PFSK-1 (cell line): ENCODE data around the gene NF2.

ENCODE experiments used
- FOXP2 ChIP-seq: optimal IDR thresholded peaks from 2 replicates; pipeline ENCODE3; 2011; ENCODE audit warnings: borderline replicate concordance, control low read depth, inconsistent platforms; ENCODE audit not compliant: insufficient read depth; ENCODE audit errors: extremely low read length, extremely low read depth
- POLR2AphosphoS5 ChIP-seq: IDR thresholded peaks from 2 replicates; pipeline ENCODE4 v1.6.1; 2012; ENCODE audit warnings: low read depth, mild to moderate bottlenecking, control low read depth, low read length, moderate library complexity
- REST ChIP-seq, 2 experiments: IDR thresholded peaks; 2 replicates each; pipeline versions ENCODE4 v1.6.1 to v1.8.0; 2011 to 2012; ENCODE audit warnings: low read depth in 2 of 2, low read length in 2 of 2, control low read depth in 1 of 2, inconsistent platforms in 1 of 2, mild to moderate bottlenecking in 1 of 2, moderate library complexity in 1 of 2; ENCODE audit not compliant: insufficient read depth in 1 of 2
- SIN3A ChIP-seq: IDR thresholded peaks from 2 replicates; pipeline ENCODE4 v1.6.1; 2012; ENCODE audit warnings: mild to moderate bottlenecking, low read length, moderate library complexity, borderline replicate concordance; ENCODE audit not compliant: insufficient read depth
- TAF1 ChIP-seq: IDR thresholded peaks from 2 replicates; pipeline ENCODE4 v1.6.1; 2012; ENCODE audit warnings: low read length, control low read depth, borderline replicate concordance; ENCODE audit not compliant: insufficient read depth

The NF2 gene

DNA sequence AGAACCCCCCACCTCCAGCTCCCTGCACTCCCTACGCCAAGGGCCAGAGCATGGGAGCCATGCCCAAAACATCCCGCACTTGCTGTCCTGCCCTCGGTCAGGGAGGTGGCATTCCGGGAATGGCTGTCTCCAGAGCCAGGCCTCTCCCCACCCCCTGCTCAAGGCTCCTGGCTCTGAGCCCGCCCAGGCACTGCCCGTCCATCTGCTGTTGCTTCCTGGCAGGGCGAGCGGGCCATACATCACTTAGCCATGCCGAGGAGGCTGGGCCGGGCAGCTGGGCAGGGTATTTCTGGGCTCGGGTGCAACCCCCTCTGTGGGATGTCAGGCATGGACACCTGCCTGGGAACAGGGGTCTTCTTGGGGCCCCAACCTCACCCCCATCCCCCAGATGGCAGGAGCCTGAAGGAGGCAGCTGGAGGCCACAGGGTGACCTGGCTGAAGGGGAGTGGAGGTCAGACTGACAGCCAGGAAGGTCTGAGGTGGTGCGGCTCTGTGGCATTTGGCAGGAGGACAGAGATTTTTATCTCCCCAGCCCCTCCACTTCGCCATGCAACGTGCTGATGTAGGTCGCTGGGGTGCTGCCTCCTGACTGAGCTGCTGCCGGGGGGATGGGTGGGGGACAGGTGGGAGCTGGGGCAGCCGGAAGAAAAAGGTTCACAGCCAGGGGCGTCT is 107.6 kb downstream of the NF2 start:
- TF ChIP-seq FOXP2 (no peak), SIN3A (no peak), REST (IDR thresholded peaks at IDR 0.05; ENCODE audit: insufficient read depth in 1 of 2, low read depth in 2 of 2, low read length in 2 of 2) (no peak), POLR2AphosphoS5 (no peak), TAF1 (no peak)

- no peak for TF ChIP-seq POLR2AphosphoS5
Observed at GRCh38 chr22:29712119-29712518, 108.7 kb downstream of the NF2 start.

DNA sequence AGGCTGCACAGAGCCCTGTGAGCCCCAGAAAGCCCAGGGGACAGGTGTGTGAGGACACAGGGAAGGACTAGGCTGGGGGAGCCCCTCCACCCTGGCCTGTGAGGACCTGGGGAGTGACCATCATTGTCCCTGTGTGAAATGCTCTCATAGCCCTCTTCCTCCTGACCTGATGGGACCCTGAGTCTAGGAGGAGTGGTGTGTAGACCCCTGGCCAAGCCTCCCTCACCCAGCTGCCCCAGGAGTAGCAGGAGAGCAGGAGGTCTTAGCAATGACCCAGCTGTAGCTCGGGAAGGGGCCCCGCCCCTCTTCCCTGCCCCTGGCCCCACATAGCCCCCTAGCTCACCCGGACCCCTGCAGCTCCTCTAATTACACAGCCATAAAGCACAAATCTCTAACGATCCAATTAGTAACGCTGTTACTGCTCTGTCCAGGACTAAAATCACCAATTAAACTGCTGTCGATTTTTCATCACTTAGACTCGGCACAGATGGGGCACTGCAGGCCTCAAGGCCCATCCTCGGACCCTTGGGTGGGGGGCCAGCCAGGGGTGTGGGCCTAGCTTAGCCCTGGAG is 109.8 kb downstream of the NF2 start:
- TF ChIP-seq SIN3A (no peak), REST (IDR thresholded peaks at IDR 0.05; ENCODE audit: insufficient read depth in 1 of 2, low read depth in 2 of 2, low read length in 2 of 2) (no peak), FOXP2 (no peak), TAF1 (no peak), POLR2AphosphoS5 (no peak)

DNA sequence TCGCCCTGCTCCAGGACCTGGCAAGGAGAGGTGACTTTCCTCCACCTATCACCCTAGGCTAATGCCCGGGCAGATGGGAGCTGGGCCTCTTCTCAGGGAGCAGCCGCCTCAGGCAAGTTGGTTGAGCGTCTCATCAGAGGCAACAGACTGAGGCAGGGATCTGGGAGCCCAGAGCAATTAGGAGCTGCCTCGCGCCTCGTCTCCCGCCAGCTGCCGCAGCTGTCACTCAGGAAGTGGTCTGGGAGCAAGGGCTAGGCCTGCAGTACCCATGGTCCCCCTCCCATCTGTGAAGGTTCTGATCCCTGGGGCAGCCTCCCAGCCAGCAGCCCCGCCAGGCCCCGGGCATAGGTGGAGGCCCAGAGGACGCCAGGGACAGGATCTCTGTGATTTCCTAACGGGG is 111.8 kb downstream of the NF2 start:
- TF ChIP-seq POLR2AphosphoS5 (no peak), FOXP2 (no peak), REST (IDR thresholded peaks at IDR 0.05; ENCODE audit: insufficient read depth in 1 of 2, low read depth in 2 of 2, low read length in 2 of 2) (no peak), SIN3A (no peak), TAF1 (no peak)

DNA sequence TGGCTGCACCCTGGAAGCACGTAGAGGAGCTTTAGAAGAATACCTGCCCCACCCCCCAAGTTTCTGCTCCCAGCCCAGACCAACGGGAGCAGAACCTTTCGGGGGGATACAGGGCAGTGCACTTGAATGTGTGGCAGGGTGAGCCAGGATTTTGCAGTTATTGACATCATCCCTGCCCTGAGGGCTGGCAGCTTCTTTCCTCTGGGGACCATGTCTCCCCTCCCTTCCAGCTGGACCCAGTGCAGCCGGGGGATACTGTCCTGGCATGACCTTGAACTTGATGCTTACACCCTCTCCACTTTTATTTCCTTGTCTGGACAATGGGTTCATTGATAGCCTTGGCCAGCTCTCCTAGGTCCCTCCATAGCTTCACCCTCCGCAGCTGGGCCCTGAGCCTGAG is 112.3 kb downstream of the NF2 start:
- TF ChIP-seq POLR2AphosphoS5 (no peak), TAF1 (no peak), SIN3A (no peak), FOXP2 (no peak), REST (IDR thresholded peaks at IDR 0.05; ENCODE audit: insufficient read depth in 1 of 2, low read depth in 2 of 2, low read length in 2 of 2) (no peak)
